Naive thymus-derived CD4-positive, alpha-beta T cell (primary cell): ENCODE results near the gene HMGXB3. TPM values are rescaled to one million over a fixed set of nuclear protein-coding genes. Genes with fewer than 3 reads are reported as not detected.

Source experiments
- ATAC-seq: fragments of 150-1000 bp; cut with Tn5 transposase; 2 replicates; pipeline ENCODE4 v1.10.0; 2021; ENCODE audit warnings: mild to moderate bottlenecking, moderate library complexity
- CTCF ChIA-PET: fragments of 350-600 bp; sonication (Branson Sonifier 250); formaldehyde crosslinking; loops from one replicate; lab custom pipeline; 2021; ENCODE audit warnings: antibody characterized with exemption; lab: Charles Lee
- POLR2A ChIA-PET: fragments of 350-600 bp; sonication (Branson Sonifier 250); formaldehyde crosslinking; loops from one replicate; lab custom pipeline; 2021; ENCODE audit warnings: antibody characterized with exemption, inconsistent platforms; lab: Charles Lee
- DNase-seq, 9 donors: peaks; one replicate each; pipeline versions ENCODE4 v3.0.0 to v3.0.0-alpha.2; 2020 to 2022; ENCODE audit warnings: mixed read lengths in 1 of 9
- H3K27ac ChIP-seq: one replicate; pipeline ENCODE4 v1.7.0; 2013; ENCODE audit warnings: mild to moderate bottlenecking, low read depth, low read length, moderate library complexity
- H3K27me3 ChIP-seq, 2 donors: one replicate each; pipeline ENCODE4 v1.7.0; 2013; ENCODE audit warnings: low read length in 2 of 2, mild to moderate bottlenecking in 2 of 2, moderate library complexity in 2 of 2; ENCODE audit not compliant: control insufficient read depth in 2 of 2, insufficient read depth in 2 of 2
- H3K36me3 ChIP-seq, 3 experiments: 1 replicate in 2 of 3; 2 replicates in 1 of 3; pipeline ENCODE4 v1.7.0; 2013; ENCODE audit warnings: low read length in 3 of 3, mild to moderate bottlenecking in 3 of 3, moderate library complexity in 1 of 3; ENCODE audit not compliant: insufficient read depth in 3 of 3, control insufficient read depth in 2 of 3
- H3K4me1 ChIP-seq, 2 donors: one replicate each; pipeline ENCODE4 v1.7.0; 2013; ENCODE audit warnings: low read length in 2 of 2, mild to moderate bottlenecking in 2 of 2, moderate library complexity in 1 of 2; ENCODE audit not compliant: control insufficient read depth in 2 of 2, insufficient read depth in 2 of 2
- H3K4me3 ChIP-seq: 2 replicates; pipeline ENCODE4 v1.7.0; 2013; ENCODE audit warnings: mild to moderate bottlenecking, low read length
- H3K9me3 ChIP-seq, 3 experiments: 1 replicate in 2 of 3; 2 replicates in 1 of 3; pipeline ENCODE4 v1.7.0; 2013; ENCODE audit warnings: low read length in 3 of 3; ENCODE audit not compliant: control insufficient read depth in 2 of 3
- H3K27ac Mint-ChIP-seq, 9 donors: one replicate each; pipeline ENCODE4 v1.8.0; 2020 to 2022; ENCODE audit warnings: mixed read lengths in 9 of 9, mild to moderate bottlenecking in 8 of 9, moderate library complexity in 5 of 9, inconsistent platforms in 2 of 9
- H3K27me3 Mint-ChIP-seq, 5 donors: one replicate each; pipeline ENCODE4 v1.8.0; 2021 to 2022; ENCODE audit warnings: mixed read lengths in 5 of 5, mild to moderate bottlenecking in 1 of 5
- H3K36me3 Mint-ChIP-seq, 5 donors: one replicate each; pipeline ENCODE4 v1.8.0; 2020 to 2022; ENCODE audit warnings: mixed read lengths in 5 of 5, mild to moderate bottlenecking in 3 of 5, inconsistent platforms in 1 of 5
- H3K4me1 Mint-ChIP-seq, 7 donors: one replicate each; pipeline ENCODE4 v1.8.0; 2020 to 2022; ENCODE audit warnings: mixed read lengths in 7 of 7, mild to moderate bottlenecking in 3 of 7, inconsistent platforms in 1 of 7
- H3K4me3 Mint-ChIP-seq, 10 donors: one replicate each; pipeline ENCODE4 v1.8.0; 2020 to 2022; ENCODE audit warnings: mild to moderate bottlenecking in 10 of 10, mixed read lengths in 10 of 10, moderate library complexity in 6 of 10, inconsistent platforms in 2 of 10
- H3K9me3 Mint-ChIP-seq, 11 donors: one replicate each; pipeline ENCODE4 v1.8.0; 2020 to 2022; ENCODE audit warnings: mixed read lengths in 11 of 11, mild to moderate bottlenecking in 4 of 11, inconsistent platforms in 1 of 11, moderate library complexity in 1 of 11
- intact Hi-C, 2 donors: fragments of 100-400 bp; cut with micrococcal nuclease; formaldehyde crosslinking; loops; one replicate each; pipeline ENCODE4 v1.15.1; 2023
- polyA plus RNA-seq, 2 donors: library from polyadenylated mRNA; unstranded; fragments of 300-500 nt; fragmentation: Illumina TruSeq; gene quantifications; one replicate each; pipeline ENCODE4 v1.2.3, GENCODE V29; 2021
- total RNA-seq, 6 experiments: library from RNA in 5 of 6; stranded (reverse) in 5 of 6; gene quantifications; 1 replicate in 5 of 6; 2 replicates in 1 of 6; pipeline ENCODE4 v1.2.3 and lab custom pipeline; 2021 to 2026

Gene HMGXB3
- total and polyA plus RNA-seq, 7 experiments from 2014 or later: 8.2 to 40.6 (median 29.3) TPM

- H3K9me3 ChIP-seq: no peaks in the 10 kb centered on the region
- intact Hi-C loops: no loop called here
- Mint-ChIP-seq H3K27ac (no peak overlapping the region), H3K4me3 (no peak overlapping the region), H3K9me3 (no peaks in the 10 kb centered on the region), H3K36me3 (no peaks in the 10 kb centered on the region), H3K27me3 (peaks cover 0 to 9% (median 0%) of the 10 kb centered on the region in 5 donors), H3K4me1 (peaks cover 0 to 20% (median 0%) of the 10 kb centered on the region in 7 donors)
- CTCF ChIA-PET: no interaction called here
- H3K4me3 ChIP-seq: no peak overlapping the region
- ATAC-seq (no peak), DNase-seq (no peak)
- no peaks in the 10 kb centered on the region for H3K36me3 ChIP-seq
- POLR2A ChIA-PET: interaction anchor here (0.5 kb wide), 1 partner anchor 422 kb away, joined by 4 read pairs; no protein-coding TSS in a partner anchor
- H3K27ac ChIP-seq: no peak overlapping the region
- H3K27me3 ChIP-seq: no peaks in the 10 kb centered on the region
- H3K4me1 ChIP-seq: no peaks in the 10 kb centered on the region
Observed at GRCh38 chr5:150062216-150062922, 61.8 kb downstream of the HMGXB3 start.

- Histone ChIP-seq H3K27ac (no peak overlapping the region), H3K4me3 (no peak overlapping the region), H3K9me3 (no peaks in the 10 kb centered on the region), H3K4me1 (no peaks in the 10 kb centered on the region), H3K36me3 (no peaks in the 10 kb centered on the region), H3K27me3 (no peaks in the 10 kb centered on the region)
- Mint-ChIP-seq H3K27ac (no peak overlapping the region), H3K4me1 (peaks cover 0 to 24% (median 0%) of the 10 kb centered on the region in 7 donors), H3K4me3 (no peak overlapping the region), H3K9me3 (no peaks in the 10 kb centered on the region), H3K27me3 (peaks cover 0 to 9% (median 0%) of the 10 kb centered on the region in 5 donors), H3K36me3 (no peaks in the 10 kb centered on the region)
- ATAC-seq: no peak
- DNase-seq: no peak
- ChIA-PET CTCF (interaction anchor here (1.1 kb wide), 1 partner anchor 157 kb away, joined by 4 read pairs; no protein-coding TSS in a partner anchor), POLR2A (no interaction called here)
- intact Hi-C loops: no loop called here
Observed at GRCh38 chr5:150063638-150064037, 63.1 kb downstream of the HMGXB3 start.

GRCh38 chr5:150064681-150065220 lies 64.2 kb downstream of the HMGXB3 start:
- CTCF ChIA-PET: interaction anchor here (0.6 to 1.1 kb wide), 2 partner anchors 16 to 156 kb away, joined by 3 to 4 read pairs; no protein-coding TSS in a partner anchor
- Histone ChIP-seq H3K9me3 (no peaks in the 10 kb centered on the region), H3K27me3 (no peaks in the 10 kb centered on the region), H3K36me3 (no peaks in the 10 kb centered on the region), H3K4me1 (no peaks in the 10 kb centered on the region), H3K4me3 (no peak overlapping the region), H3K27ac (no peak overlapping the region)
- ATAC-seq: no peak
- no peak overlapping the region for H3K4me3 Mint-ChIP-seq
- H3K9me3 Mint-ChIP-seq: no peaks in the 10 kb centered on the region
- H3K27me3 Mint-ChIP-seq: peaks cover 0 to 9% (median 0%) of the 10 kb centered on the region in 5 donors
- peaks cover 0 to 20% (median 0%) of the 10 kb centered on the region in 7 donors for H3K4me1 Mint-ChIP-seq
- POLR2A ChIA-PET: no interaction called here
- no peaks in the 10 kb centered on the region for H3K36me3 Mint-ChIP-seq
- DNase-seq: no peak
- intact Hi-C loops: no loop called here
- H3K27ac Mint-ChIP-seq: no peak overlapping the region

- CTCF ChIA-PET: no interaction called here
- POLR2A ChIA-PET: no interaction called here
Observed at GRCh38 chr5:150065346-150065745, 64.8 kb downstream of the HMGXB3 start.

GRCh38 chr5:150065886-150066285 lies 65.3 kb downstream of the HMGXB3 start:
- ATAC-seq: peak; percentile 24
- Histone ChIP-seq H3K27me3 (no peaks in the 10 kb centered on the region), H3K4me1 (no peaks in the 10 kb centered on the region), H3K4me3 (no peak overlapping the region), H3K36me3 (no peaks in the 10 kb centered on the region), H3K9me3 (no peaks in the 10 kb centered on the region), H3K27ac (no peak overlapping the region)
- no peaks in the 10 kb centered on the region for H3K9me3 Mint-ChIP-seq
- no peaks in the 10 kb centered on the region for H3K36me3 Mint-ChIP-seq
- peaks cover 0 to 20% (median 0%) of the 10 kb centered on the region in 7 donors for H3K4me1 Mint-ChIP-seq
- no peak for DNase-seq
- H3K4me3 Mint-ChIP-seq: no peak overlapping the region
- intact Hi-C loops: no loop called here
- no peak overlapping the region for H3K27ac Mint-ChIP-seq
- H3K27me3 Mint-ChIP-seq: peaks cover 0 to 9% (median 0%) of the 10 kb centered on the region in 5 donors
- CTCF ChIA-PET: no interaction called here
- POLR2A ChIA-PET: no interaction called here

More at GRCh38 chr5:150065346-150065745, 64.8 kb downstream of the HMGXB3 start:
- H3K27me3 Mint-ChIP-seq: peaks cover 0 to 9% (median 0%) of the 10 kb centered on the region in 5 donors
- no peak overlapping the region for H3K27ac Mint-ChIP-seq
- peaks cover 0 to 20% (median 0%) of the 10 kb centered on the region in 7 donors for H3K4me1 Mint-ChIP-seq
- H3K9me3 Mint-ChIP-seq: no peaks in the 10 kb centered on the region
- Histone ChIP-seq H3K4me3 (no peak overlapping the region), H3K36me3 (no peaks in the 10 kb centered on the region), H3K27me3 (no peaks in the 10 kb centered on the region), H3K4me1 (no peaks in the 10 kb centered on the region), H3K27ac (no peak overlapping the region), H3K9me3 (no peaks in the 10 kb centered on the region)
- no peaks in the 10 kb centered on the region for H3K36me3 Mint-ChIP-seq
- ATAC-seq: no peak
- no peak for DNase-seq
- intact Hi-C loops: no loop called here
- no peak overlapping the region for H3K4me3 Mint-ChIP-seq

- Histone ChIP-seq H3K4me3 (no peak overlapping the region), H3K27ac (no peak overlapping the region), H3K27me3 (no peaks in the 10 kb centered on the region), H3K9me3 (no peaks in the 10 kb centered on the region), H3K36me3 (no peaks in the 10 kb centered on the region), H3K4me1 (no peaks in the 10 kb centered on the region)
- Mint-ChIP-seq H3K9me3 (no peaks in the 10 kb centered on the region), H3K27me3 (peaks cover 0 to 9% (median 0%) of the 10 kb centered on the region in 5 donors), H3K36me3 (no peaks in the 10 kb centered on the region), H3K4me3 (peak overlapping the region in 1 of 10 donors; percentile 43), H3K4me1 (peaks cover 0 to 20% (median 0%) of the 10 kb centered on the region in 7 donors), H3K27ac (peak overlapping the region in 1 of 9 donors; percentile 57)
- ChIA-PET POLR2A (no interaction called here), CTCF (no interaction called here)
- intact Hi-C loops: no loop called here
- ATAC-seq (no peak), DNase-seq (no peak)
Observed at GRCh38 chr5:150066436-150066835, 65.9 kb downstream of the HMGXB3 start.
